Activated CD8-positive, alpha-beta memory T cell treated with anti-CD3 and anti-CD28 coated beads, Interleukin-2, amount 50 U/mL, for 48 hours (primary cell): Measurements from ENCODE around the gene IFNGR1.

ENCODE experiments used
- DNase-seq: peaks from one replicate; pipeline ENCODE4 v3.0.0-alpha.2; 2020

The IFNGR1 gene

GRCh38 chr6:137173501-137173900 lies 45.7 kb downstream of the IFNGR1 start, which contains the start of gene IL22RA2:
Gene IL22RA2 (minus strand): TSS chr6:137173644. CDS start chr6:137161749, 11,895 bp downstream.
- DNase-seq: no peak

- no peak for DNase-seq
These were observed 46.3 kb downstream of the IFNGR1 start for GRCh38 chr6:137172734-137173431.

GRCh38 chr6:137171824-137172733 lies 47.1 kb downstream of the IFNGR1 start:
- no peak for DNase-seq

- DNase-seq: no peak
These were observed 48.2 kb downstream of the IFNGR1 start for GRCh38 chr6:137171053-137171374.

GRCh38 chr6:137170266-137171052 lies 48.7 kb downstream of the IFNGR1 start:
- no peak for DNase-seq

GRCh38 chr6:137167702-137168377 lies 51.3 kb downstream of the IFNGR1 start:
- DNase-seq: no peak

- DNase-seq: no peak
These were observed 52.7 kb downstream of the IFNGR1 start for GRCh38 chr6:137166247-137167098.

GRCh38 chr6:137165375-137166246 lies 53.6 kb downstream of the IFNGR1 start:
- no peak for DNase-seq

- DNase-seq: no peak
These were observed 55.4 kb downstream of the IFNGR1 start for GRCh38 chr6:137163732-137164318.

- DNase-seq: no peak
These were observed 56.4 kb downstream of the IFNGR1 start for GRCh38 chr6:137162692-137163306.

- DNase-seq: no peak
These were observed 57.2 kb downstream of the IFNGR1 start for GRCh38 chr6:137161949-137162348.

- DNase-seq: no peak
These were observed 58.4 kb downstream of the IFNGR1 start for GRCh38 chr6:137160763-137161162.

GRCh38 chr6:137159912-137160311 lies 59.3 kb downstream of the IFNGR1 start:
- no peak for DNase-seq

- no peak for DNase-seq
These were observed 61.6 kb downstream of the IFNGR1 start for GRCh38 chr6:137157601-137158000.

GRCh38 chr6:137156650-137157049 lies 62.5 kb downstream of the IFNGR1 start:
- DNase-seq: no peak

GRCh38 chr6:137155830-137156229 lies 63.4 kb downstream of the IFNGR1 start:
- no peak for DNase-seq

GRCh38 chr6:137150072-137150471 lies 69.1 kb downstream of the IFNGR1 start:
- no peak for DNase-seq

GRCh38 chr6:137149035-137149393 lies 70.2 kb downstream of the IFNGR1 start:
- no peak for DNase-seq

GRCh38 chr6:137148306-137149034 lies 70.7 kb downstream of the IFNGR1 start:
- no peak for DNase-seq
